GM03348 (cell line): ENCODE measurements around the gene ARMH3.
A peak's percentile ranks its signal among the peaks of the same experiment; 100 is the strongest.
"Not testable (repeated sequence)": the region's sequence is repeated elsewhere in the genome, so short reads cannot be mapped to it uniquely, and the experiment has no call there.

Experiments
- DNase-seq: peaks from one replicate; pipeline ENCODE4 v3.0.0; 2012; ENCODE audit warnings: low spot score

ARMH3 gene

GRCh38 chr10:102055647-102056419 lies at the start of gene ARMH3:
Gene ARMH3 (minus strand): TSS chr10:102056173. CDS start chr10:102040114, 16,059 bp downstream.
- peak; percentile 98 for DNase-seq

- no peak for DNase-seq
Measured at GRCh38 chr10:102102421-102102820, 46.4 kb upstream of the ARMH3 start.

GRCh38 chr10:102101152-102101551 lies 45.2 kb upstream of the ARMH3 start:
- no peak for DNase-seq

- DNase-seq: no peak
Measured at GRCh38 chr10:102096449-102096848, 40.5 kb upstream of the ARMH3 start.

- DNase-seq: no peak
Measured at GRCh38 chr10:102090772-102091171, 34.8 kb upstream of the ARMH3 start.

GRCh38 chr10:102086196-102086595 lies 30.2 kb upstream of the ARMH3 start:
- DNase-seq: no peak

GRCh38 chr10:102085336-102085735 lies 29.4 kb upstream of the ARMH3 start:
- no peak for DNase-seq

GRCh38 chr10:102083541-102083940 lies 27.6 kb upstream of the ARMH3 start:
- DNase-seq: no peak

- DNase-seq: peak; percentile 90
Measured at GRCh38 chr10:102072673-102073527, 16.9 kb upstream of the ARMH3 start.

GRCh38 chr10:102069071-102069470 lies 13.1 kb upstream of the ARMH3 start:
- DNase-seq: no peak

GRCh38 chr10:102068216-102068615 lies 12.2 kb upstream of the ARMH3 start:
- DNase-seq: no peak

- no peak for DNase-seq
Measured at GRCh38 chr10:102067091-102067916, 11.3 kb upstream of the ARMH3 start.

GRCh38 chr10:102066399-102067088 lies 10.6 kb upstream of the ARMH3 start:
- DNase-seq: no peak

- peak; percentile 67 for DNase-seq
Measured at GRCh38 chr10:102065561-102066398, 9.8 kb upstream of the ARMH3 start.

GRCh38 chr10:102064868-102065560 lies 9.0 kb upstream of the ARMH3 start, which contains the start of gene HPS6:
Gene HPS6 (plus strand): TSS chr10:102065349. CDS start chr10:102065475, 126 bp downstream.
- peak; percentile 98 for DNase-seq

- no peak for DNase-seq
Measured at GRCh38 chr10:102064503-102064867, 8.5 kb upstream of the ARMH3 start.

GRCh38 chr10:102059987-102060386 lies 4.0 kb upstream of the ARMH3 start:
- DNase-seq: no peak

GRCh38 chr10:102054881-102055646 lies 909 bp downstream of the ARMH3 start:
- not testable (repeated sequence) for DNase-seq

- DNase-seq: no peak
Measured at GRCh38 chr10:102046095-102046494, 9.9 kb downstream of the ARMH3 start.
